Measurements from ENCODE around the gene BATF.

DNA sequence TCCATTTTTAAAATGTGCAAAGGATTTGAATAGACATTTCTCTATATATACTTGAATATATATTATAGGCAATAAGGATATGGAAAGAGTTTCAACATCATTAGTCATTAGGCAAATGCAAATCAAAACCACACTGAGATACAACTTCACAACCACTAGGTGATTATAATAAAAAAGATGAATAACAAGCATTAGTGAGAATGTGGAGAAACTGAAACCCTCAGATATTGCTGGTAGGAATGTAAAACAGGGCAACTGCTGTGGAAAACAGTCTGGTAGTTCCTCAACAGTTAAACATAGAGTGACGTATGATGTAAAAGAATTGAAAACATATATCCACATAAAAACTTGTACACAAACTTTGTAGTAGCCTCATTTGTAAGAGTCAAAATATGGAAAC is 11.7 kb upstream of the BATF start:
- TF ChIP-seq NFIC (IDR thresholded peaks at IDR 0.05) (no peak), EP300 (IDR thresholded peaks at IDR 0.05; ENCODE audit: borderline replicate concordance) (no peak), CEBPB (IDR thresholded peaks at IDR 0.05) (no peak), RAD21 (IDR thresholded peaks at IDR 0.05; ENCODE audit: low read depth) (no peak), TAF1 (IDR thresholded peaks at IDR 0.05; ENCODE audit: low read depth) (no peak), FOXM1 (IDR thresholded peaks at IDR 0.05; ENCODE audit: borderline replicate concordance, low read depth) (no peak), EGR1 (IDR thresholded peaks at IDR 0.05) (no peak)
- TF ChIP-seq, protein P1, sequence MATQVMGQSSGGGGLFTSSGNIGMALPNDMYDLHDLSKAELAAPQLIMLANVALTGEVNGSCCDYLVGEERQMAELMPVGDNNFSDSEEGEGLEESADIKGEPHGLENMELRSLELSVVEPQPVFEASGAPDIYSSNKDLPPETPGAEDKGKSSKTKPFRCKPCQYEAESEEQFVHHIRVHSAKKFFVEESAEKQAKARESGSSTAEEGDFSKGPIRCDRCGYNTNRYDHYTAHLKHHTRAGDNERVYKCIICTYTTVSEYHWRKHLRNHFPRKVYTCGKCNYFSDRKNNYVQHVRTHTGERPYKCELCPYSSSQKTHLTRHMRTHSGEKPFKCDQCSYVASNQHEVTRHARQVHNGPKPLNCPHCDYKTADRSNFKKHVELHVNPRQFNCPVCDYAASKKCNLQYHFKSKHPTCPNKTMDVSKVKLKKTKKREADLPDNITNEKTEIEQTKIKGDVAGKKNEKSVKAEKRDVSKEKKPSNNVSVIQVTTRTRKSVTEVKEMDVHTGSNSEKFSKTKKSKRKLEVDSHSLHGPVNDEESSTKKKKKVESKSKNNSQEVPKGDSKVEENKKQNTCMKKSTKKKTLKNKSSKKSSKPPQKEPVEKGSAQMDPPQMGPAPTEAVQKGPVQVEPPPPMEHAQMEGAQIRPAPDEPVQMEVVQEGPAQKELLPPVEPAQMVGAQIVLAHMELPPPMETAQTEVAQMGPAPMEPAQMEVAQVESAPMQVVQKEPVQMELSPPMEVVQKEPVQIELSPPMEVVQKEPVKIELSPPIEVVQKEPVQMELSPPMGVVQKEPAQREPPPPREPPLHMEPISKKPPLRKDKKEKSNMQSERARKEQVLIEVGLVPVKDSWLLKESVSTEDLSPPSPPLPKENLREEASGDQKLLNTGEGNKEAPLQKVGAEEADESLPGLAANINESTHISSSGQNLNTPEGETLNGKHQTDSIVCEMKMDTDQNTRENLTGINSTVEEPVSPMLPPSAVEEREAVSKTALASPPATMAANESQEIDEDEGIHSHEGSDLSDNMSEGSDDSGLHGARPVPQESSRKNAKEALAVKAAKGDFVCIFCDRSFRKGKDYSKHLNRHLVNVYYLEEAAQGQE (IDR thresholded peaks at IDR 0.05; ENCODE audit: low read depth): no peak
- TF ChIP-seq, protein P2, sequence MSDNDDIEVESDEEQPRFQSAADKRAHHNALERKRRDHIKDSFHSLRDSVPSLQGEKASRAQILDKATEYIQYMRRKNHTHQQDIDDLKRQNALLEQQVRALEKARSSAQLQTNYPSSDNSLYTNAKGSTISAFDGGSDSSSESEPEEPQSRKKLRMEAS (IDR thresholded peaks at IDR 0.05): no peak

Data from Ishikawa (cell line).